IMR-90 (cell line): ENCODE measurements around the gene KDM2B. TPM values are rescaled to one million over a fixed set of nuclear protein-coding genes. Genes with fewer than 3 reads are reported as not detected.

ENCODE experiments used
- ATAC-seq: fragments of 200-7000 bp; cut with Tn5 transposase; 2 replicates; pipeline ENCODE4 v1.9.1; 2020; ENCODE audit warnings: low read depth, mild to moderate bottlenecking, moderate library complexity
- BruUV-seq: library from RNA; stranded (reverse); fragments of 400-500 nt; replicated peaks from 2 replicates; lab custom pipeline; 2021; lab: Mats Ljungman, UMichigan
- CTCF ChIA-PET: fragments of 300-600 bp; formaldehyde crosslinking; extraction: SDS; loops from one replicate; lab custom pipeline; 2021; ENCODE audit warnings: antibody characterized with exemption; lab: Yijun Ruan, JAX
- POLR2A ChIA-PET: fragments of 300-600 bp; sonication (Branson Sonifier 250); formaldehyde crosslinking; loops from one replicate; lab custom pipeline; 2022; ENCODE audit warnings: antibody characterized with exemption; ENCODE audit not compliant: unreplicated experiment; lab: Charles Lee
- DNase-seq: peaks from one replicate; pipeline ENCODE4 v3.0.0; 2013
- H2AFZ ChIP-seq: replicated peaks from 2 replicates; pipeline ENCODE3; 2013; ENCODE audit warnings: low read length, mild to moderate bottlenecking; ENCODE audit not compliant: poor library complexity
- H2AK5ac ChIP-seq: 2 replicates; pipeline ENCODE4 v1.6.1; 2013; ENCODE audit warnings: low read depth, low read length, inconsistent platforms
- H2AK9ac ChIP-seq: replicated peaks from 2 replicates; pipeline ENCODE3; 2013; ENCODE audit warnings: mild to moderate bottlenecking, low read depth, low read length, moderate library complexity; ENCODE audit not compliant: poor library complexity
- H2BK120ac ChIP-seq: 2 replicates; pipeline ENCODE4 v1.6.1; 2013; ENCODE audit warnings: low read depth, low read length, inconsistent platforms
- H2BK15ac ChIP-seq: 3 replicates; pipeline ENCODE4 v1.6.1; 2013; ENCODE audit warnings: low read depth, low read length, inconsistent platforms
- H2BK20ac ChIP-seq: 2 replicates; pipeline ENCODE4 v1.6.1; 2013; ENCODE audit warnings: low read depth, mild to moderate bottlenecking, inconsistent platforms, low read length, moderate library complexity
- H2BK5ac ChIP-seq: 2 replicates; pipeline ENCODE4 v1.6.1; 2013; ENCODE audit warnings: mild to moderate bottlenecking, low read depth, low read length, inconsistent platforms; ENCODE audit not compliant: poor library complexity, severe bottlenecking
- H3K14ac ChIP-seq: replicated peaks from 2 replicates; pipeline ENCODE4 v1.6.1; 2013; ENCODE audit warnings: low read depth, low read length, inconsistent platforms
- H3K18ac ChIP-seq: 2 replicates; pipeline ENCODE4 v1.6.1; 2013; ENCODE audit warnings: low read depth, low read length, control low read depth
- H3K23ac ChIP-seq: 2 replicates; pipeline ENCODE4 v1.6.1; 2013; ENCODE audit warnings: low read depth, low read length, inconsistent platforms
- H3K27ac ChIP-seq: 2 replicates; pipeline ENCODE4 v1.5.1; 2013; ENCODE audit warnings: mild to moderate bottlenecking, control low read depth, low read length; ENCODE audit not compliant: insufficient read depth
- H3K27me3 ChIP-seq: 2 replicates; pipeline ENCODE4 v1.6.1; 2013; ENCODE audit warnings: low read length; ENCODE audit not compliant: control insufficient read depth, insufficient read depth
- H3K36me3 ChIP-seq: 2 replicates; pipeline ENCODE4 v1.6.1; 2013; ENCODE audit warnings: low read length, mixed read lengths; ENCODE audit not compliant: control insufficient read depth, insufficient read depth
- H3K4ac ChIP-seq: 2 replicates; pipeline ENCODE4 v1.6.1; 2013; ENCODE audit warnings: low read depth, low read length, inconsistent platforms
- H3K4me1 ChIP-seq: 2 replicates; pipeline ENCODE4 v1.6.1; 2013; ENCODE audit warnings: low read length, mixed read lengths; ENCODE audit not compliant: control insufficient read depth, insufficient read depth
- H3K4me2 ChIP-seq: 2 replicates; pipeline ENCODE4 v1.6.1; 2013; ENCODE audit warnings: low read depth, mild to moderate bottlenecking, control low read depth, low read length, moderate library complexity
- H3K4me3 ChIP-seq: 2 replicates; pipeline ENCODE4 v1.5.1; 2013; ENCODE audit warnings: low read depth, mild to moderate bottlenecking, control low read depth, low read length, moderate library complexity; ENCODE audit not compliant: insufficient read depth
- H3K56ac ChIP-seq: 2 replicates; pipeline ENCODE4 v1.6.1; 2013; ENCODE audit warnings: low read length, inconsistent platforms; ENCODE audit not compliant: insufficient read depth; ENCODE audit errors: extremely low read depth
- H3K79me1 ChIP-seq, 2 experiments: 2 replicates each; pipeline ENCODE4 v1.6.1; 2013; ENCODE audit warnings: low read length in 2 of 2, inconsistent platforms in 1 of 2, low read depth in 1 of 2
- H3K9ac ChIP-seq: 2 replicates; pipeline ENCODE4 v1.6.1; 2013; ENCODE audit warnings: low read depth, low read length, control low read depth
- H3K9me1 ChIP-seq: 2 replicates; pipeline ENCODE4 v1.6.1; 2013; ENCODE audit warnings: low read length, inconsistent platforms; ENCODE audit not compliant: insufficient read depth
- H3K9me3 ChIP-seq: 2 replicates; pipeline ENCODE4 v1.6.1; 2013; ENCODE audit warnings: low read length; ENCODE audit not compliant: control insufficient read depth, insufficient read depth
- H4K20me1 ChIP-seq: 2 replicates; pipeline ENCODE4 v1.6.1; 2013; ENCODE audit warnings: low read length, inconsistent platforms; ENCODE audit not compliant: insufficient read depth
- H4K5ac ChIP-seq: 2 replicates; pipeline ENCODE4 v1.6.1; 2013; ENCODE audit warnings: mild to moderate bottlenecking, low read depth, low read length, control low read depth
- H4K8ac ChIP-seq, 2 experiments: 2 replicates each; pipeline ENCODE4 v1.6.1; 2013; ENCODE audit warnings: low read depth in 2 of 2, low read length in 2 of 2, control low read depth in 1 of 2, inconsistent platforms in 1 of 2
- H4K91ac ChIP-seq: 2 replicates; pipeline ENCODE4 v1.6.1; 2013; ENCODE audit warnings: low read depth, low read length, inconsistent platforms; ENCODE audit not compliant: insufficient read depth
- CTCF ChIP-seq: conservative IDR thresholded peaks from 2 replicates; pipeline ENCODE4 v1.5.1; 2012; ENCODE audit warnings: mild to moderate bottlenecking, low read depth, low read length, improper control_type of control experiment
- MAZ ChIP-seq: IDR thresholded peaks from 2 replicates; pipeline ENCODE4 v1.6.1; 2012; ENCODE audit warnings: low read depth, mild to moderate bottlenecking, low read length, improper control_type of control experiment, moderate library complexity, borderline replicate concordance
- RAD21 ChIP-seq: IDR thresholded peaks from 2 replicates; pipeline ENCODE4 v1.6.1; 2012; ENCODE audit warnings: low read length, improper control_type of control experiment
- RCOR1 ChIP-seq: IDR thresholded peaks from 2 replicates; pipeline ENCODE4 v1.6.1; 2012; ENCODE audit warnings: mild to moderate bottlenecking, low read length, improper control_type of control experiment; ENCODE audit not compliant: insufficient replicate concordance
- WGBS, 2 experiments: methylation state at CpG; one replicate each; pipeline versions ENCODE4 v1.1.5 to v1.1.7; 2013; ENCODE audit warnings: missing lambda C conversion rate in 2 of 2; ENCODE audit not compliant: insufficient read length in 1 of 2; ENCODE audit errors: extremely low coverage in 2 of 2; 5-methylcytosine and 5-hydroxymethylcytosine counted together
- dilution Hi-C: fragments of 300-500 bp; cut with HindIII; formaldehyde crosslinking; loops from one replicate; pipeline ENCODE4 v1.14.3; 2018; ENCODE audit warnings: low sequenced_read_pairs; ENCODE audit not compliant: unreplicated experiment
- in situ Hi-C: fragments of 300-500 bp; cut with MboI; formaldehyde crosslinking; loops from 3 replicates; pipeline ENCODE4 v1.14.3; 2019; ENCODE audit warnings: low sequenced_read_pairs, inconsistent platforms, mixed read lengths
- intact Hi-C: fragments of 100-400 bp; cut with micrococcal nuclease; formaldehyde crosslinking; loops from 2 replicates; pipeline ENCODE4 v1.10.0; 2022
- polyA plus RNA-seq, 3 experiments: library from polyadenylated mRNA; depleted of rRNA; stranded (reverse); fragments of >200 nt; gene quantifications; 2 replicates each; pipeline ENCODE4 v1.2.3, GENCODE V29; 2012; ENCODE audit warnings: low replicate concordance in 1 of 3
- total RNA-seq: library from RNA; depleted of rRNA; stranded (reverse); fragments of >200 nt; gene quantifications from 2 replicates; pipeline ENCODE4 v1.2.3, GENCODE V29; 2012
- TF ChIP-seq, protein P1 (sequence below): fragments of 150-350 bp; IDR thresholded peaks from 2 replicates; pipeline ENCODE4 v1.6.1; 2016; ENCODE audit warnings: low read depth, mild to moderate bottlenecking, low read length, moderate library complexity, borderline replicate concordance

The KDM2B gene
- total and polyA plus RNA-seq, 2 of the 4 experiments (the other 2 are of a cell fraction), result 22.6 to 24.2 TPM

GRCh38 chr12:121432740-121433480, 147.9 kb downstream of the KDM2B start:
- in situ Hi-C loops, result no loop called here
- TF ChIP-seq CTCF (no peak), RAD21 (no peak), MAZ (no peak), RCOR1 (no peak)
- TF ChIP-seq, protein P1, sequence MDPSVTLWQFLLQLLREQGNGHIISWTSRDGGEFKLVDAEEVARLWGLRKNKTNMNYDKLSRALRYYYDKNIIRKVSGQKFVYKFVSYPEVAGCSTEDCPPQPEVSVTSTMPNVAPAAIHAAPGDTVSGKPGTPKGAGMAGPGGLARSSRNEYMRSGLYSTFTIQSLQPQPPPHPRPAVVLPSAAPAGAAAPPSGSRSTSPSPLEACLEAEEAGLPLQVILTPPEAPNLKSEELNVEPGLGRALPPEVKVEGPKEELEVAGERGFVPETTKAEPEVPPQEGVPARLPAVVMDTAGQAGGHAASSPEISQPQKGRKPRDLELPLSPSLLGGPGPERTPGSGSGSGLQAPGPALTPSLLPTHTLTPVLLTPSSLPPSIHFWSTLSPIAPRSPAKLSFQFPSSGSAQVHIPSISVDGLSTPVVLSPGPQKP, result no peak

More at GRCh38 chr12:121432740-121433480, 147.9 kb downstream of the KDM2B start:
- no peaks in the 10 kb centered on the region for H4K20me1 ChIP-seq
- H3K36me3 ChIP-seq, result peaks cover 46% of the 10 kb centered on the region
- DNase-seq, result no peak
- H2BK20ac ChIP-seq, result no peak overlapping the region
- 95% methylated on average over 6 of the region's 11 CpGs; no CpG with 5 or more reads in 1 of the 2 experiments for WGBS, 2 experiments
- dilution Hi-C loops, result no loop called here
- H4K8ac ChIP-seq, result no peak overlapping the region
- peaks cover 18 to 29% of the 10 kb centered on the region in 2 experiments for H3K79me1 ChIP-seq
- H4K91ac ChIP-seq, result no peak overlapping the region
- no peak overlapping the region for H2BK5ac ChIP-seq
- no peak overlapping the region for H3K56ac ChIP-seq
- no peaks in the 10 kb centered on the region for H3K4me1 ChIP-seq
- no peak overlapping the region for H3K23ac ChIP-seq
- no peak overlapping the region for H3K4me2 ChIP-seq
- no peak overlapping the region for H3K27ac ChIP-seq
- no peak overlapping the region for H3K4ac ChIP-seq
- H2BK120ac ChIP-seq, result no peak overlapping the region
- no peak overlapping the region for H4K5ac ChIP-seq
- H3K9me1 ChIP-seq, result peaks cover 2% of the 10 kb centered on the region; the same call in 1 of the 2 replicates
- ChIA-PET CTCF (interaction anchor here (0.7 to 1.7 kb wide), 2 partner anchors 11 to 99 kb away, joined by 3 to 7 read pairs; no protein-coding TSS in a partner anchor), POLR2A (no interaction called here)
- no peak overlapping the region for H3K14ac ChIP-seq
- no peak overlapping the region for H2AK9ac ChIP-seq
- no TSS peak for BruUV-seq
- intact Hi-C loops, result no loop called here
- no peaks in the 10 kb centered on the region for H3K9me3 ChIP-seq
- H3K18ac ChIP-seq, result no peak overlapping the region
- no peak overlapping the region for H3K4me3 ChIP-seq
- H2AK5ac ChIP-seq, result no peak overlapping the region
- ATAC-seq, result no peak
- no peak overlapping the region for H2BK15ac ChIP-seq
- no peak overlapping the region for H2AFZ ChIP-seq
- H3K9ac ChIP-seq, result no peak overlapping the region
- H3K27me3 ChIP-seq, result no peaks in the 10 kb centered on the region
